Activated CD8-positive, alpha-beta memory T cell treated with anti-CD3 and anti-CD28 coated beads, Interleukin-2, amount 50 U/mL, for 24 hours (primary cell): ENCODE results near the gene SLC47A2.

Source experiments
- DNase-seq: peaks from one replicate; pipeline ENCODE4 v3.0.0-alpha.2; 2020; ENCODE audit errors: extremely low read depth

Gene SLC47A2

GRCh38 chr17:19726631-19727376 is 10.4 kb upstream of the SLC47A2 start:
- DNase-seq = no peak

- DNase-seq = no peak
Measured at GRCh38 chr17:19725486-19725885, 9.1 kb upstream of the SLC47A2 start.

- no peak for DNase-seq
Measured at GRCh38 chr17:19724501-19725420, 8.4 kb upstream of the SLC47A2 start.

- DNase-seq = no peak
Measured at GRCh38 chr17:19723964-19724363, 7.6 kb upstream of the SLC47A2 start.

- DNase-seq = no peak
Measured at GRCh38 chr17:19720631-19721426, 4.4 kb upstream of the SLC47A2 start.

- DNase-seq = no peak
Measured at GRCh38 chr17:19720210-19720475, 3.8 kb upstream of the SLC47A2 start.

- DNase-seq = no peak
Measured at GRCh38 chr17:19719355-19720209, 3.2 kb upstream of the SLC47A2 start.

- no peak for DNase-seq
Measured at GRCh38 chr17:19718613-19719354, 2.4 kb upstream of the SLC47A2 start.

GRCh38 chr17:19718041-19718612 is 1.7 kb upstream of the SLC47A2 start:
- DNase-seq = no peak

GRCh38 chr17:19717411-19717908 is 1.1 kb upstream of the SLC47A2 start:
- DNase-seq = no peak

GRCh38 chr17:19717031-19717360 is 612 bp upstream of the SLC47A2 start:
- no peak for DNase-seq

GRCh38 chr17:19714542-19715411 is 1.6 kb downstream of the SLC47A2 start:
- no peak for DNase-seq

GRCh38 chr17:19713901-19714361 is 2.5 kb downstream of the SLC47A2 start:
- DNase-seq = no peak

- no peak for DNase-seq
Measured at GRCh38 chr17:19713462-19713861, 2.9 kb downstream of the SLC47A2 start.

- no peak for DNase-seq
Measured at GRCh38 chr17:19712436-19713004, 3.9 kb downstream of the SLC47A2 start.

- DNase-seq = no peak
Measured at GRCh38 chr17:19709841-19710240, 6.5 kb downstream of the SLC47A2 start.

GRCh38 chr17:19708431-19709175 is 7.8 kb downstream of the SLC47A2 start:
- DNase-seq = no peak

- DNase-seq = no peak
Measured at GRCh38 chr17:19707728-19708221, 8.6 kb downstream of the SLC47A2 start.
